Heart right ventricle (tissue), 16 donors: ENCODE data around the gene MOB3B. TPM values are rescaled to one million over a fixed set of nuclear protein-coding genes. Genes with fewer than 3 reads are reported as not detected.

ENCODE experiments used
- ATAC-seq, 8 donors: fragments of 200-7000 bp; cut with Tn5 transposase; one replicate each; pipeline ENCODE4 v1.9.1; 2020; ENCODE audit warnings: mild to moderate bottlenecking in 8 of 8, moderate library complexity in 8 of 8, moderate number of reproducible peaks in 1 of 8
- DNase-seq, 2 donors: peaks; one replicate each; pipeline ENCODE4 v3.0.0-alpha.2; 2020
- H3K27ac ChIP-seq, 10 donors: fragments of 200-600 bp; sonication (generic) in 2 of 10; one replicate each; pipeline versions ENCODE4 v1.5.0 to v1.8.0; 2020 to 2022; ENCODE audit warnings: mild to moderate bottlenecking in 3 of 10
- H3K27me3 ChIP-seq, 7 donors: fragments of 200-600 bp; one replicate each; pipeline ENCODE4 v1.8.0; 2021 to 2022; ENCODE audit warnings: mild to moderate bottlenecking in 2 of 7
- H3K36me3 ChIP-seq, 9 donors: fragments of 200-600 bp; sonication (generic) in 1 of 9; one replicate each; pipeline versions ENCODE4 v1.5.0 to v1.8.0; 2020 to 2022; ENCODE audit warnings: mild to moderate bottlenecking in 2 of 9
- H3K4me1 ChIP-seq, 9 donors: fragments of 200-600 bp; sonication (generic) in 1 of 9; one replicate each; pipeline versions ENCODE4 v1.5.0 to v1.8.0; 2020 to 2022; ENCODE audit warnings: mild to moderate bottlenecking in 4 of 9
- H3K4me3 ChIP-seq, 10 donors: fragments of 200-600 bp; sonication (generic) in 2 of 10; one replicate each; pipeline versions ENCODE4 v1.5.0 to v1.8.0; 2020 to 2022; ENCODE audit warnings: mild to moderate bottlenecking in 7 of 10, moderate library complexity in 2 of 10
- H3K9me3 ChIP-seq, 11 donors: fragments of 200-600 bp in 10 of 11; sonication (generic) in 2 of 11; one replicate each; pipeline versions ENCODE4 v1.5.0 to v1.8.0; 2013 to 2022; ENCODE audit warnings: mild to moderate bottlenecking in 2 of 11, control low read depth in 1 of 11, moderate library complexity in 1 of 11
- WGBS, 2 donors: extraction: QIAGEN DNeasy Blood & Tissue Kit; methylation state at CpG; one replicate each; pipeline ENCODE4 v1.1.7; 2013; ENCODE audit warnings: inconsistent platforms in 1 of 2; 5-methylcytosine and 5-hydroxymethylcytosine counted together
- intact Hi-C, 10 donors: fragments of 100-400 bp; cut with DNase I; formaldehyde crosslinking; loops; one replicate each; pipeline versions ENCODE4 v1.11.1 to v1.14.2; 2022
- polyA plus RNA-seq, 2 donors: library from polyadenylated mRNA; stranded (reverse); fragments of 200-250 nt; gene quantifications; one replicate each; pipeline ENCODE4 v1.2.3, GENCODE V29; 2013
- total RNA-seq, 10 donors: library from RNA; stranded (reverse); fragmentation: NEBNext Ultra II Directional in 3 of 10; extraction: Animal tissue kit (Norgen Biotek cat#: 25700) in 3 of 10; gene quantifications; one replicate each; pipeline versions ENCODE4 v1.2.1 to v1.2.4, GENCODE V29; 2021 to 2023
- TF ChIP-seq, protein P1 (sequence below), 9 donors: fragments of 200-600 bp; sonication (generic) in 2 of 9; IDR thresholded peaks; one replicate each; pipeline versions ENCODE4 v1.5.0 to v1.8.0; 2021 to 2022; ENCODE audit warnings: antibody characterized with exemption in 9 of 9, mild to moderate bottlenecking in 5 of 9, moderate library complexity in 1 of 9
- donor health status: Arrhythmogenic right ventricular cardiomyopathy.
- donor health status: ischemic (EF 13 %, LVEDD 7.1; RV severe dilation, severe dysfunction).
- donor health status: healthy with polysubstance abuse.
- donor health status: DM: no; HTN: yes; CAD: no.
- donor health status: DM: no; HTN: no; CAD: no.
- donor health status: ischemic (EF 25% LVEDD 6.9; RV normal size, moderate dysfunction).
- donor health status: ischemic (EF 25% LVEDD 5.7; RV mildly dilated, moderate dysfunction).
- donor health status: healthy.
- donor health status: DM: yes; HTN: yes; CAD: no.
- donor health status: Ischemic cardiomyopathy.
- donor health status: ischemic (EF 35%, LVEDD 5.7; RV mildly dilated, moderate dysfunction).
- donor health status: nonischemic (EF 11% LVEDD 7.7; RV severe dilation, severe dysfunction).
- donor health status: DM: yes; HTN: yes; CAD: no.
- donor health status: PGD.
- donor health status: ischemic (EF 29% LVEDD 5.4; RV normal size, mild dysfunction).
- donor health status: nonischemic (EF 23%, LVEDD 6.1; RV moderate dilation, normal function).

MOB3B gene
- total and polyA plus RNA-seq, 12 donors, result 0.39 to 2.3 (median 1.3) TPM

DNA sequence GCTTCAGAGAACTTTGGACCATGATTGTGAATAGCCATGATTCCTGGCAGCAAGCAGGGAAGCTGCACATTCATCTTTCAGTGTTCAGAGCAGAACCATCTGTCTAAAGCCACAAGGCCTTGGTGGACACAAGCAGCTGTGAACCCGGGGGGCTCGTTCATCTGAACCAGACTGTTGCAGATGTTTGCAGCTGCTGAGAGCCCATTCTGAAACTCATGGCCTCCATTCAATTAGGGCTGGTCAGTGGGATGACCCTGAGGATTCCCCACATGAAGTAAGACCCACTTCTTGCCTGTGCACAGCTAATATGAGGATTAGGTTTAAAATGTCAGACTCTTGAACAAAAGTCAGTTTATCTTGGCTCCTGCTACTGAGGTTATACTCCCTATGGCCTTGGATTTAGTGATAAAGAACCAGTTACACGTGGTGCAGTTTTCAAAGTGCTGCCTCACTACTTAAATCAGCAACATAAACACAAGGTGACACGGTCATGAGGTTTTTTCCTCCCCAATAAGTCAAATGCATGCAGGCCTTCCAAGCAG lies 115.3 kb downstream of the MOB3B start:
- TF ChIP-seq, protein P1, sequence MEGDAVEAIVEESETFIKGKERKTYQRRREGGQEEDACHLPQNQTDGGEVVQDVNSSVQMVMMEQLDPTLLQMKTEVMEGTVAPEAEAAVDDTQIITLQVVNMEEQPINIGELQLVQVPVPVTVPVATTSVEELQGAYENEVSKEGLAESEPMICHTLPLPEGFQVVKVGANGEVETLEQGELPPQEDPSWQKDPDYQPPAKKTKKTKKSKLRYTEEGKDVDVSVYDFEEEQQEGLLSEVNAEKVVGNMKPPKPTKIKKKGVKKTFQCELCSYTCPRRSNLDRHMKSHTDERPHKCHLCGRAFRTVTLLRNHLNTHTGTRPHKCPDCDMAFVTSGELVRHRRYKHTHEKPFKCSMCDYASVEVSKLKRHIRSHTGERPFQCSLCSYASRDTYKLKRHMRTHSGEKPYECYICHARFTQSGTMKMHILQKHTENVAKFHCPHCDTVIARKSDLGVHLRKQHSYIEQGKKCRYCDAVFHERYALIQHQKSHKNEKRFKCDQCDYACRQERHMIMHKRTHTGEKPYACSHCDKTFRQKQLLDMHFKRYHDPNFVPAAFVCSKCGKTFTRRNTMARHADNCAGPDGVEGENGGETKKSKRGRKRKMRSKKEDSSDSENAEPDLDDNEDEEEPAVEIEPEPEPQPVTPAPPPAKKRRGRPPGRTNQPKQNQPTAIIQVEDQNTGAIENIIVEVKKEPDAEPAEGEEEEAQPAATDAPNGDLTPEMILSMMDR (IDR thresholded peaks at IDR 0.05), result no peak
- H3K4me3 ChIP-seq, result peak overlapping the region in 5 of 10 donors; percentile 29 to 46 (median 33)
- peaks cover 0 to 27% (median 15%) of the 10 kb centered on the region in 9 donors for H3K4me1 ChIP-seq
- peak; percentile 30 to 73 for DNase-seq
- WGBS, 2 donors, result 58 to 67% methylated on average over 4 of the region's 4 CpGs
- H3K9me3 ChIP-seq, result no peaks in the 10 kb centered on the region
- peak overlapping the region in 3 of 10 donors; percentile 18 to 55 (median 45) for H3K27ac ChIP-seq
- ATAC-seq, result peak; percentile 55 to 92 (median 84)
- H3K27me3 ChIP-seq, result no peaks in the 10 kb centered on the region
- intact Hi-C loops, result loop anchor here in 2 of 10 donors (2.0 to 5.0 kb wide), 2 partner anchors 48 to 63 kb away; no protein-coding TSS in a partner anchor
- no peaks in the 10 kb centered on the region for H3K36me3 ChIP-seq

DNA sequence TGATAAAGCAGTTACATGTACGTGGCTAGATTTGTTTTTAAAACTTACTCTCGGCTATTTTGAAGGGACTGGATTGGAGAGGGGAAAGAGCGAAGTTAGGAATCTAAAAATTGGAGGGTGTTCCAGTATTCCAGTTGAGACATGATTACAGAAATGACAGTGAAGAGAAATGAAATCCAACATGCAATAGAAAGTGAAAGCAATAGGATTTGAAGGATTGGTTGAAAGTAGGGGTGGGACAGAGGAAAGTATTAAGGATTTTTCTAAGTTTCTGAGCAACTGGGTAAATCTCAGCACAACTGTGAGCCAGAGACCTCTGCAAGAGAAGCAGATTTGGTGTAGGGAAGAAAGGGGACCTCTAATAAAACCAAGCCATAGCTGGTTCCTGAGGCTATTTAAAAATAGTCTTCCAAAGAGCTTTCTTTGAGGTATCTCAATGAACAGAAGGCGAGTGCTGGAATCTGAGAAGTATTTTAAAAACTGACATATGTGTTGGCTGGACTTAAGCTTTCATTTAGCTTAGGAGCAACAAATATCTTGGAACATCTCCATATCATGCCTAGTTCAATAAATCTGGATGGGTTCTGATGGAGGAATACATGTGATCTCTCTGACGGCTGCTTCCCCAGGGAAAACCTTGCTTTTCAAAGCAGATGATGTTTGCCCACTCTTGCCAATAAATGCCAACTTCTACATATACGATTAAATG lies 115.9 kb downstream of the MOB3B start:
- ATAC-seq (peak in 5 of 8 donors; percentile 20 to 32 (median 25)), DNase-seq (no peak)
- TF ChIP-seq, protein P1 (IDR thresholded peaks at IDR 0.05), result no peak
- H3K4me3 ChIP-seq, result peak overlapping the region in 7 of 10 donors; percentile 15 to 46 (median 30)
- H3K9me3 ChIP-seq, result no peaks in the 10 kb centered on the region
- H3K27ac ChIP-seq, result peak overlapping the region in 7 of 10 donors; percentile 18 to 55 (median 40)
- peaks cover 0 to 27% (median 17%) of the 10 kb centered on the region in 9 donors for H3K4me1 ChIP-seq
- intact Hi-C loops, result loop anchor here in 2 of 10 donors (2.0 to 5.0 kb wide), 2 partner anchors 49 to 63 kb away; no protein-coding TSS in a partner anchor
- H3K36me3 ChIP-seq, result no peaks in the 10 kb centered on the region
- 52 to 61% methylated on average over 6 of the region's 6 CpGs for WGBS, 2 donors
- H3K27me3 ChIP-seq, result no peaks in the 10 kb centered on the region

DNA sequence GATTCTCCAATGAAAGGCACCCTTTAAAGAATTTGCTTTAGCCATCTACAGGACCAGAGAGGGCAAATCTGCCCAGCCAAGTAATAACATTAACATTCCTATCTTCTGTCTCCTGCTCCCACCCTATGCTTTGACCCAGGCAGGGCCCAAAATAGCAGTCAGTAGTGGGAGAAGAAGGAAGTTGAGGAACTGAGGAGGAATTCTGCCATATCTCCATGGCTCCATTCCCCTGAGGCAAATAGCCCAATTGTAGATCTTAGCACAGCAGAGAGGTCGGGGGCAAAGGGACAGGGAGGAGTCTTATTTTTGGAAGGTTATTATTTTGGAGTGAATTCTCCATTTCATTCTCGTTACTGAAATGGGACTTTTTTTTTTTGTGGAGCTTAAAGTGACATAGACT lies 116.7 kb downstream of the MOB3B start:
- ATAC-seq (peak in 7 of 8 donors; percentile 39 to 82 (median 64)), DNase-seq (peak in 1 of 2 donors; percentile 32)
- H3K27me3 ChIP-seq, result no peaks in the 10 kb centered on the region
- H3K9me3 ChIP-seq, result no peaks in the 10 kb centered on the region
- H3K27ac ChIP-seq, result peak overlapping the region in 3 of 10 donors; percentile 18 to 45 (median 31)
- H3K4me1 ChIP-seq, result peaks cover 0 to 31% (median 22%) of the 10 kb centered on the region in 9 donors
- intact Hi-C loops, result loop anchor here in 1 of 10 donors (5.0 kb wide), 1 partner anchor 49 kb away; no protein-coding TSS in a partner anchor
- 35 to 49% methylated on average over 2 of the region's 2 CpGs for WGBS, 2 donors
- no peaks in the 10 kb centered on the region for H3K36me3 ChIP-seq
- TF ChIP-seq, protein P1 (IDR thresholded peaks at IDR 0.05), result no peak
- H3K4me3 ChIP-seq, result peak overlapping the region in 7 of 10 donors; percentile 15 to 46 (median 30)

DNA sequence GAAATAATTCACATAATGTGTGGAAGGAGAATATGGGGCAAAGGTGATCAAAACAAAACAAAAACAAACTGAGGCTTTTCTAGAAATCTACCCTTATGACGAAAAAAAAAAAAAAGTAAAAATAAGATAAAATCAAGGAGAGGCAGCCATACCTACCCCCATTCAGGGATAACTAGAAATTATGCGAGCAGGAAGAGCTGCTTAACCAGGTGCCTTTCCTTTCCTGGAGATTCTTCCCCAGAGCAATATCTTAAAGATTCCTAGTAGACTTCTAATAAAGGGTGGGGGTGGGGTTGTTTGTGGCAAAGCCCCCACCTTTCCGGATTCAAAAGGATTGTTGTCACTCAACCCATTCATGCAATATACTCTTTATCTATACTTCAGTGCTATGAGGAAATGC lies 117.5 kb downstream of the MOB3B start:
- no peaks in the 10 kb centered on the region for H3K27me3 ChIP-seq
- H3K4me1 ChIP-seq, result peaks cover 0 to 40% (median 28%) of the 10 kb centered on the region in 9 donors
- H3K27ac ChIP-seq, result no peak overlapping the region
- no peak overlapping the region for H3K4me3 ChIP-seq
- ATAC-seq (no peak), DNase-seq (no peak)
- 76 to 86% methylated on average over 3 of the region's 3 CpGs for WGBS, 2 donors
- TF ChIP-seq, protein P1 (IDR thresholded peaks at IDR 0.05), result no peak
- no peaks in the 10 kb centered on the region for H3K36me3 ChIP-seq
- H3K9me3 ChIP-seq, result no peaks in the 10 kb centered on the region
- intact Hi-C loops, result loop anchor here in 1 of 10 donors (5.0 kb wide), 1 partner anchor 50 kb away; no protein-coding TSS in a partner anchor
